Ishikawa (cell line): Measurements from ENCODE around the gene KRT39.

Experiments used
- CEBPB ChIP-seq: IDR thresholded peaks from 2 replicates; pipeline ENCODE4 v1.6.1; 2012
- CREB1 ChIP-seq: IDR thresholded peaks from 2 replicates; pipeline ENCODE4 v1.6.1; 2012; ENCODE audit warnings: low read depth
- EGR1 ChIP-seq: IDR thresholded peaks from 2 replicates; pipeline ENCODE4 v1.6.1; 2012
- EP300 ChIP-seq: IDR thresholded peaks from 2 replicates; pipeline ENCODE4 v1.6.1; 2012; ENCODE audit warnings: borderline replicate concordance
- FOXM1 ChIP-seq: IDR thresholded peaks from 2 replicates; pipeline ENCODE4 v1.6.1; 2012; ENCODE audit warnings: low read depth, borderline replicate concordance
- MAX ChIP-seq: IDR thresholded peaks from 2 replicates; pipeline ENCODE4 v1.6.1; 2012
- NFIC ChIP-seq: IDR thresholded peaks from 2 replicates; pipeline ENCODE4 v1.6.1; 2012
- RAD21 ChIP-seq: IDR thresholded peaks from 2 replicates; pipeline ENCODE4 v1.6.1; 2012; ENCODE audit warnings: low read depth
- TAF1 ChIP-seq: IDR thresholded peaks from 2 replicates; pipeline ENCODE4 v1.6.1; 2012; ENCODE audit warnings: low read depth, mild to moderate bottlenecking
- TCF12 ChIP-seq: IDR thresholded peaks from 2 replicates; pipeline ENCODE4 v1.6.1; 2012; ENCODE audit warnings: low read depth
- TEAD4 ChIP-seq: IDR thresholded peaks from 2 replicates; pipeline ENCODE4 v1.6.1; 2012
- YY1 ChIP-seq: IDR thresholded peaks from 2 replicates; pipeline ENCODE4 v1.6.1; 2012; ENCODE audit warnings: low read depth
- ZBTB7A ChIP-seq: IDR thresholded peaks from 2 replicates; pipeline ENCODE4 v1.6.1; 2012; ENCODE audit warnings: low read depth
- TF ChIP-seq, protein P1 (sequence below): IDR thresholded peaks from 2 replicates; pipeline ENCODE4 v1.6.1; 2012
- TF ChIP-seq, protein P2 (sequence below): IDR thresholded peaks from 2 replicates; pipeline ENCODE4 v1.6.1; 2012; ENCODE audit warnings: low read depth, mild to moderate bottlenecking

KRT39 gene

DNA sequence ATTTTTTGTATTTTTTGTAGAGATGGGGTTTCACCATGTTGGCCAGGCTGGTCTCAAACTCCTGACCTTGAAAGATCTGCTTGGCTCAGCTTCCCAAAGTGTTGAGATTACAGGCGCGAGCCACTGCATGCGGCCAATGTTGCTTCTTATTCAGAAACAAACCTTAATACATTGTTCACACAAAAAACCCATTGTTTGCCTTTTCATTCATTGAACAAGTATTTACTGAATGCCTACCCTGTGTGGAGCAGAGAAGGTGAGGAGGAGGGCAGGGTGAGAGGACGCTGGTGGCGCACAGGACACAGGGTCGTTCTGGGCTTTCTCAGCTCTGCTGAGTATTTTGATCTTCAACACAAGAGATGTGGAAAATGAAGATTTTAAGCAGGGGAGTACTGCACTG lies 21.3 kb downstream of the KRT39 start:
- TF ChIP-seq, protein P1, sequence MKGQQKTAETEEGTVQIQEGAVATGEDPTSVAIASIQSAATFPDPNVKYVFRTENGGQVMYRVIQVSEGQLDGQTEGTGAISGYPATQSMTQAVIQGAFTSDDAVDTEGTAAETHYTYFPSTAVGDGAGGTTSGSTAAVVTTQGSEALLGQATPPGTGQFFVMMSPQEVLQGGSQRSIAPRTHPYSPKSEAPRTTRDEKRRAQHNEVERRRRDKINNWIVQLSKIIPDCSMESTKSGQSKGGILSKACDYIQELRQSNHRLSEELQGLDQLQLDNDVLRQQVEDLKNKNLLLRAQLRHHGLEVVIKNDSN: no peak
- TF ChIP-seq YY1 (no peak), NFIC (no peak), TAF1 (no peak), EGR1 (no peak), RAD21 (no peak), ZBTB7A (no peak), CREB1 (no peak), CEBPB (no peak)

DNA sequence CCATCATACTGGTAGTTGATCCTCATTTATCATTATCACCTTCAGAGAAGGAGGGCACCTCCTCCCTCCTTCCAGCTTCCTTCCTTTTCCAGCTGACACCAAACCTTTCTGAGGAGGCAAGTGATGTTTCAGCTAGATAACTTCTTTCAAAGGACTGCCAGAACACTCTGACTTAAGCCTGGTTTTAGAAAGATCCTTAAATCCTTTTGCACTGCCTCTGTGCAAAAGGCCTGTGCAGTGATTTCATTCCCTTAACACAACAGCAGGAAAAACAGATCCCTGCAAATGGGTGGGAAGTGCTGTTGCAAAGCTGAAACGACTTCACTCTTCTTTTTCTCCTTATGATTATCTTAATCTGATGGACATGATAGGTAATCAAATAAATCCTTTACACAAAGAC lies 22.2 kb downstream of the KRT39 start:
- TF ChIP-seq NFIC: no peak
- no peak for TF ChIP-seq EP300
- TF ChIP-seq, protein P2, sequence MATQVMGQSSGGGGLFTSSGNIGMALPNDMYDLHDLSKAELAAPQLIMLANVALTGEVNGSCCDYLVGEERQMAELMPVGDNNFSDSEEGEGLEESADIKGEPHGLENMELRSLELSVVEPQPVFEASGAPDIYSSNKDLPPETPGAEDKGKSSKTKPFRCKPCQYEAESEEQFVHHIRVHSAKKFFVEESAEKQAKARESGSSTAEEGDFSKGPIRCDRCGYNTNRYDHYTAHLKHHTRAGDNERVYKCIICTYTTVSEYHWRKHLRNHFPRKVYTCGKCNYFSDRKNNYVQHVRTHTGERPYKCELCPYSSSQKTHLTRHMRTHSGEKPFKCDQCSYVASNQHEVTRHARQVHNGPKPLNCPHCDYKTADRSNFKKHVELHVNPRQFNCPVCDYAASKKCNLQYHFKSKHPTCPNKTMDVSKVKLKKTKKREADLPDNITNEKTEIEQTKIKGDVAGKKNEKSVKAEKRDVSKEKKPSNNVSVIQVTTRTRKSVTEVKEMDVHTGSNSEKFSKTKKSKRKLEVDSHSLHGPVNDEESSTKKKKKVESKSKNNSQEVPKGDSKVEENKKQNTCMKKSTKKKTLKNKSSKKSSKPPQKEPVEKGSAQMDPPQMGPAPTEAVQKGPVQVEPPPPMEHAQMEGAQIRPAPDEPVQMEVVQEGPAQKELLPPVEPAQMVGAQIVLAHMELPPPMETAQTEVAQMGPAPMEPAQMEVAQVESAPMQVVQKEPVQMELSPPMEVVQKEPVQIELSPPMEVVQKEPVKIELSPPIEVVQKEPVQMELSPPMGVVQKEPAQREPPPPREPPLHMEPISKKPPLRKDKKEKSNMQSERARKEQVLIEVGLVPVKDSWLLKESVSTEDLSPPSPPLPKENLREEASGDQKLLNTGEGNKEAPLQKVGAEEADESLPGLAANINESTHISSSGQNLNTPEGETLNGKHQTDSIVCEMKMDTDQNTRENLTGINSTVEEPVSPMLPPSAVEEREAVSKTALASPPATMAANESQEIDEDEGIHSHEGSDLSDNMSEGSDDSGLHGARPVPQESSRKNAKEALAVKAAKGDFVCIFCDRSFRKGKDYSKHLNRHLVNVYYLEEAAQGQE: no peak
- TF ChIP-seq TAF1: no peak
- TF ChIP-seq TEAD4: no peak

- TF ChIP-seq FOXM1: no peak
- no peak for TF ChIP-seq TCF12
- no peak for TF ChIP-seq CREB1
- TF ChIP-seq, protein P1: no peak
- no peak for TF ChIP-seq MAX
- no peak for TF ChIP-seq TEAD4
- TF ChIP-seq CEBPB: no peak
- no peak for TF ChIP-seq NFIC
- no peak for TF ChIP-seq YY1
- no peak for TF ChIP-seq EP300
- TF ChIP-seq RAD21: no peak
These were observed 24.2 kb downstream of the KRT39 start for GRCh38 chr17:40942553-40942952.

DNA sequence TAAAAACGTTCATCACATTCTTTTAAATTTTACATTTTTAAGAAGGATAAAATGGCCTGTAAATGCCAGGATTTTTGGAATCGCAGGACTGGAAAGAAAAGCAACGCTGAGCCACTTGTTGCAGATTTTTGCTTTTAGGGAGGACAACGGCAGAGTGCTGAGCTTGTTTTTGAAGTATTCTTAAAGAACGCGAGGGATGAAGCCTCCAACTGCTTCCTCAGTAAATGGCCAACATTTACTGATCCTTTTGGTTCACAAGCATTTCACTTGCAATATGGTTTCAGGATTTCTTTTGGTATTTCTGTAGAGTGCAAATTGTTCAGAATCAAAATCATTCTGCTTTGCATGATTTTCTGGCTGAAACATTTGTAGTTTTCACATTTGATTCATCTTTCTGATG lies 26.5 kb downstream of the KRT39 start:
- TF ChIP-seq EGR1: no peak
- TF ChIP-seq, protein P2: no peak
- no peak for TF ChIP-seq YY1
- TF ChIP-seq ZBTB7A: no peak

GRCh38 chr17:40938981-40939380 lies 27.8 kb downstream of the KRT39 start:
- no peak for TF ChIP-seq YY1
- TF ChIP-seq ZBTB7A: no peak
- TF ChIP-seq NFIC: no peak
- TF ChIP-seq EP300: no peak
- TF ChIP-seq, protein P2: no peak
- TF ChIP-seq RAD21: no peak
- no peak for TF ChIP-seq TAF1
- TF ChIP-seq CREB1: no peak
- no peak for TF ChIP-seq EGR1
- no peak for TF ChIP-seq TCF12

DNA sequence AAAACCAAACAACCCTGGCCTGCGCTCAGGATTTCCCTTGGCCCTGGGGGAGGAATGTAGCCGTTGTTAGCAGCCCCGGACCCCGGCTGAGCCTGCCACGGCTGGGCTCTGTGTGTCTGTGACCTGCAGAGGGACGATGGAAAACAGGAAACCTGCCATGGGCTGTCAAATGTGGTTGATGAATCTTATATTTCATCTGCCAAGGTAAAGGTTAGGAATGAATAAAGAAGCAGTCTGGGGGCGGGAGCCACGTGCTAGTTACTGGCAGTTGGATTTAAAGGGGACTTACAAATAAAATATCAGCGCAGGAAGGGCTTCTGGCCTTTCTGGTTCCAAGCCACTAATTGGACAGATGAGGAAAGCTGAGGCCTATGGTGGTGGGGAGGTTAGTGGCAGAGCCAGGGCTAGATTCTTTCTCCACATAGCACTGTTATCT lies 29.3 kb downstream of the KRT39 start, which contains the start of gene KRT23:
Gene KRT23 (minus strand): TSS at position 263 of the 436 bp plus-strand sequence. CDS start 1,043 bp downstream, outside the sequence.
- TF ChIP-seq, protein P1: peak; percentile 81
- TF ChIP-seq YY1 (no peak), MAX (peak; percentile 79), TCF12 (peak; percentile 59; the same call in 1 of the 2 replicates), EGR1 (peak; percentile 74), FOXM1 (no peak), NFIC (peak; percentile 58), EP300 (peak; percentile 50), TEAD4 (peak; percentile 48)
